ENCODE measurements around the gene UNC13B.

UNC13B gene

DNA sequence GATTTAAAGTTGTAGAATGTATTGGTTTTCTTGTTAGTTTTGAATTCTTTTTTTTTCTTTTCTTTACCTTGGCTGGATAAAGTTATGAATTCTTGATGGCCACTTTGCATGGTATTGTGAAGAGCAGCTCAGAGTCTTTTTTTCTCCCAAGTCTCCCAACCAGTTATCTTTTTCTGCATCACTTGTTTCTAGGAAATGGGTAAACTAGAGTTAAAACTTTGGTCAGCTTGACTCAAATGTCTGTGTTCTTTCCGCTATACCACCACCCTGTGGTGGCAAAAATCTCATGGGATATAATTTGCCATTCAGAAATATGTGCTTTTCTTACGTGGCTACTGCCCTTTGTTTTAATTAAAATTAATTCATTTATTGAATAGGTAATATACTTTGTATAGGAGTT lies 113.2 kb downstream of the UNC13B start:
- peaks cover 18 to 32% (median 26%) of the 10 kb centered on the region in 10 experiments for H3K4me1 ChIP-seq
- no peak for TF ChIP-seq Cebpa-rat (IDR thresholded peaks at IDR 0.05)

GRCh38 chr9:35277171-35277520 lies 115.3 kb downstream of the UNC13B start:
- Histone ChIP-seq H3K4me3 (0 out of 20 replicates have a peak overlapping the region, but pooled peaks of 1 of the 10 experiments have one; percentile 14), H3K4me2 (peak overlapping the region in 9 of 11 experiments; percentile 13 to 74 (median 63); a peak in 11 of 22 replicates)

More for the DNA sequence above, 113.2 kb downstream of the UNC13B start:
- Histone ChIP-seq H3K4me2 (peak overlapping the region in 7 of 11 experiments; percentile 52 to 74 (median 63); a peak in 11 of 22 replicates), H4K20me1 (no peaks in the 10 kb centered on the region), H3K9me3 (replicated peaks in 1 of 11) (no peaks in the 10 kb centered on the region), H3K36me3 (no peaks in the 10 kb centered on the region), H3K27me3 (no peaks in the 10 kb centered on the region), H3K27ac (no peak overlapping the region), H3K9ac (no peak overlapping the region), H3K4me3 (no peak overlapping the region)

GRCh38 chr9:35277628-35278359 lies 116.0 kb downstream of the UNC13B start:
- H3K27me3 ChIP-seq = no peaks in the 10 kb centered on the region
- H3K36me3 ChIP-seq = no peaks in the 10 kb centered on the region
- H3K27ac ChIP-seq = no peak overlapping the region
- H3K4me1 ChIP-seq = peaks cover 16 to 29% (median 24%) of the 10 kb centered on the region in 10 experiments
- no peaks in the 10 kb centered on the region for H3K9me3 ChIP-seq (replicated peaks in 1 of 11)
- no peak overlapping the region for H3K4me2 ChIP-seq
- H3K9ac ChIP-seq = no peak overlapping the region
- TF ChIP-seq Cebpa-rat (IDR thresholded peaks at IDR 0.05) = no peak
- H4K20me1 ChIP-seq = no peaks in the 10 kb centered on the region
- H3K4me3 ChIP-seq = no peak overlapping the region

More at GRCh38 chr9:35277171-35277520, 115.3 kb downstream of the UNC13B start:
- Histone ChIP-seq H3K4me1 (peaks cover 16 to 29% (median 24%) of the 10 kb centered on the region in 10 experiments), H3K36me3 (no peaks in the 10 kb centered on the region), H3K9me3 (replicated peaks in 1 of 11) (no peaks in the 10 kb centered on the region), H4K20me1 (no peaks in the 10 kb centered on the region), H3K27ac (0 out of 22 replicates have a peak overlapping the region, but pooled peaks of 1 of the 11 experiments have one; percentile 2), H3K9ac (no peak overlapping the region), H3K27me3 (no peaks in the 10 kb centered on the region)
- no peak for TF ChIP-seq Cebpa-rat (IDR thresholded peaks at IDR 0.05)

- no peak overlapping the region for H3K9ac ChIP-seq
- peaks cover 15 to 23% (median 19%) of the 10 kb centered on the region in 10 experiments for H3K4me1 ChIP-seq
- H3K4me3 ChIP-seq = no peak overlapping the region
Measured at GRCh38 chr9:35279946-35280345, 118.1 kb downstream of the UNC13B start.

GRCh38 chr9:35280399-35280798 lies 118.6 kb downstream of the UNC13B start:
- peaks cover 10 to 19% (median 15%) of the 10 kb centered on the region in 10 experiments for H3K4me1 ChIP-seq

More at GRCh38 chr9:35279946-35280345, 118.1 kb downstream of the UNC13B start:
- TF ChIP-seq Cebpa-rat (IDR thresholded peaks at IDR 0.05) = no peak
- Histone ChIP-seq H3K27ac (no peak overlapping the region), H3K9me3 (replicated peaks in 1 of 11) (no peaks in the 10 kb centered on the region), H3K36me3 (no peaks in the 10 kb centered on the region), H3K4me2 (no peak overlapping the region), H4K20me1 (no peaks in the 10 kb centered on the region), H3K27me3 (no peaks in the 10 kb centered on the region)

GRCh38 chr9:35285731-35286130 lies 123.9 kb downstream of the UNC13B start:
- Histone ChIP-seq H3K9ac (no peak overlapping the region), H3K4me3 (no peak overlapping the region), H3K9me3 (replicated peaks in 1 of 11) (peaks cover 0 to 20% (median 12%) of the 10 kb centered on the region in 11 experiments; a peak in 14 of 22 replicates), H4K20me1 (no peaks in the 10 kb centered on the region), H3K27me3 (no peaks in the 10 kb centered on the region), H3K4me1 (peaks cover 0 to 6% (median 0%) of the 10 kb centered on the region in 10 experiments; a peak in 2 of 20 replicates), H3K27ac (no peak overlapping the region), H3K36me3 (no peaks in the 10 kb centered on the region), H3K4me2 (no peak overlapping the region)
- TF ChIP-seq Cebpa-rat (IDR thresholded peaks at IDR 0.05) = no peak

More at GRCh38 chr9:35280399-35280798, 118.6 kb downstream of the UNC13B start:
- H3K27me3 ChIP-seq = no peaks in the 10 kb centered on the region
- H3K4me2 ChIP-seq = no peak overlapping the region
- no peaks in the 10 kb centered on the region for H3K9me3 ChIP-seq (replicated peaks in 1 of 11)
- H3K36me3 ChIP-seq = no peaks in the 10 kb centered on the region
- H3K27ac ChIP-seq = no peak overlapping the region
- TF ChIP-seq Cebpa-rat (IDR thresholded peaks at IDR 0.05) = no peak
- no peak overlapping the region for H3K9ac ChIP-seq
- no peaks in the 10 kb centered on the region for H4K20me1 ChIP-seq
- H3K4me3 ChIP-seq = no peak overlapping the region

- Histone ChIP-seq H3K4me3 (no peak overlapping the region), H3K4me2 (no peak overlapping the region), H4K20me1 (no peaks in the 10 kb centered on the region), H3K9me3 (replicated peaks in 1 of 11) (peaks cover 0 to 20% (median 12%) of the 10 kb centered on the region in 11 experiments; a peak in 14 of 22 replicates), H3K36me3 (no peaks in the 10 kb centered on the region), H3K4me1 (peaks cover 0 to 6% (median 0%) of the 10 kb centered on the region in 10 experiments; a peak in 2 of 20 replicates), H3K9ac (no peak overlapping the region), H3K27ac (no peak overlapping the region), H3K27me3 (no peaks in the 10 kb centered on the region)
- TF ChIP-seq Cebpa-rat (IDR thresholded peaks at IDR 0.05) = no peak
Measured at GRCh38 chr9:35286381-35286780, 124.6 kb downstream of the UNC13B start.

GRCh38 chr9:35287987-35288632 lies 126.3 kb downstream of the UNC13B start:
- H3K9me3 ChIP-seq (replicated peaks in 1 of 11) = peaks cover 0 to 20% (median 12%) of the 10 kb centered on the region in 11 experiments; a peak in 14 of 22 replicates

GRCh38 chr9:35288778-35289177 lies 127.0 kb downstream of the UNC13B start:
- TF ChIP-seq Cebpa-rat (IDR thresholded peaks at IDR 0.05) = no peak
- Histone ChIP-seq H3K4me1 (peaks cover 0 to 6% (median 0%) of the 10 kb centered on the region in 10 experiments; a peak in 2 of 20 replicates), H4K20me1 (no peaks in the 10 kb centered on the region), H3K9me3 (replicated peaks in 1 of 11) (peaks cover 0 to 20% (median 12%) of the 10 kb centered on the region in 11 experiments; a peak in 14 of 22 replicates), H3K4me3 (no peak overlapping the region), H3K27ac (no peak overlapping the region), H3K4me2 (no peak overlapping the region), H3K36me3 (no peaks in the 10 kb centered on the region), H3K9ac (no peak overlapping the region), H3K27me3 (no peaks in the 10 kb centered on the region)

More at GRCh38 chr9:35287987-35288632, 126.3 kb downstream of the UNC13B start:
- Histone ChIP-seq H3K27me3 (no peaks in the 10 kb centered on the region), H4K20me1 (no peaks in the 10 kb centered on the region), H3K9ac (no peak overlapping the region), H3K4me1 (peaks cover 0 to 6% (median 0%) of the 10 kb centered on the region in 10 experiments; a peak in 2 of 20 replicates), H3K36me3 (no peaks in the 10 kb centered on the region), H3K4me2 (no peak overlapping the region; a peak in 1 of 22 replicates), H3K4me3 (no peak overlapping the region), H3K27ac (no peak overlapping the region)
- TF ChIP-seq Cebpa-rat (IDR thresholded peaks at IDR 0.05) = no peak
